DMS114 treated with DMSO at 0.1 percent for 48 hours (cell line): ENCODE measurements around the gene KLHDC10.
"Not testable (repeated sequence)": the region's sequence is repeated elsewhere in the genome, so short reads cannot be mapped to it uniquely, and the experiment has no call there.

Source experiments
- DNase-seq: peaks from one replicate; lab custom pipeline; 2025; ENCODE audit not compliant: unreplicated experiment; lab: John Stamatoyannopoulos, UW

KLHDC10 gene

GRCh38 chr7:130069978-130070860 is at the start of gene KLHDC10:
KLHDC10 (plus strand) TSS chr7:130070534; CDS start chr7:130070644, 110 bp downstream.
- peak; percentile 99 for DNase-seq

- DNase-seq, result no peak
Observed at GRCh38 chr7:130021105-130021834, 49.1 kb upstream of the KLHDC10 start.

GRCh38 chr7:130022115-130022514 is 48.2 kb upstream of the KLHDC10 start:
- DNase-seq, result no peak

GRCh38 chr7:130022623-130023175 is 47.6 kb upstream of the KLHDC10 start:
- DNase-seq, result no peak

- DNase-seq, result no peak
Observed at GRCh38 chr7:130024390-130024789, 45.9 kb upstream of the KLHDC10 start.

- no peak for DNase-seq
Observed at GRCh38 chr7:130032698-130033097, 37.6 kb upstream of the KLHDC10 start.

GRCh38 chr7:130037703-130038102 is 32.6 kb upstream of the KLHDC10 start:
- DNase-seq, result peak; percentile 42

GRCh38 chr7:130040576-130040975 is 29.8 kb upstream of the KLHDC10 start:
- no peak for DNase-seq

GRCh38 chr7:130047831-130048230 is 22.5 kb upstream of the KLHDC10 start:
- DNase-seq, result no peak

GRCh38 chr7:130048906-130049305 is 21.4 kb upstream of the KLHDC10 start:
- no peak for DNase-seq

GRCh38 chr7:130052250-130052649 is 18.1 kb upstream of the KLHDC10 start:
- DNase-seq, result not testable (repeated sequence)

- not testable (repeated sequence) for DNase-seq
Observed at GRCh38 chr7:130055198-130055597, 15.1 kb upstream of the KLHDC10 start.

GRCh38 chr7:130062246-130062645 is 8.1 kb upstream of the KLHDC10 start:
- DNase-seq, result no peak

GRCh38 chr7:130063036-130063435 is 7.3 kb upstream of the KLHDC10 start:
- DNase-seq, result no peak

- DNase-seq, result not testable (repeated sequence)
Observed at GRCh38 chr7:130064580-130064926, 5.8 kb upstream of the KLHDC10 start.

- no peak for DNase-seq
Observed at GRCh38 chr7:130065500-130066152, 4.7 kb upstream of the KLHDC10 start.

GRCh38 chr7:130069179-130069977 is 956 bp upstream of the KLHDC10 start:
- no peak for DNase-seq

- no peak for DNase-seq
Observed at GRCh38 chr7:130070861-130071622, 708 bp downstream of the KLHDC10 start.

GRCh38 chr7:130071701-130072622 is 1.6 kb downstream of the KLHDC10 start:
- peak; percentile 69 for DNase-seq
